SK-N-SH (cell line): ENCODE data around the gene ABHD8.

Experiments
- CHD2 ChIP-seq: fragments of 150-350 bp; IDR thresholded peaks from 2 replicates; pipeline ENCODE4 v1.6.1; 2018; ENCODE audit warnings: low read length; ENCODE audit not compliant: partially characterized antibody
- EZH2phosphoT487 ChIP-seq: fragments of 200-600 bp; sonication (generic); IDR thresholded peaks from 2 replicates; pipeline ENCODE4 v1.6.1; 2017; ENCODE audit warnings: low read depth, mixed run types, mild to moderate bottlenecking, antibody characterized with exemption, moderate library complexity, borderline replicate concordance
- FOXM1 ChIP-seq: IDR thresholded peaks from 2 replicates; pipeline ENCODE4 v1.4.0; 2012; ENCODE audit warnings: low read depth, mild to moderate bottlenecking
- TAF1 ChIP-seq: IDR thresholded peaks from 2 replicates; pipeline ENCODE4 v1.6.1; 2012; ENCODE audit warnings: low read depth, mild to moderate bottlenecking, low read length, moderate library complexity, borderline replicate concordance

DNA sequence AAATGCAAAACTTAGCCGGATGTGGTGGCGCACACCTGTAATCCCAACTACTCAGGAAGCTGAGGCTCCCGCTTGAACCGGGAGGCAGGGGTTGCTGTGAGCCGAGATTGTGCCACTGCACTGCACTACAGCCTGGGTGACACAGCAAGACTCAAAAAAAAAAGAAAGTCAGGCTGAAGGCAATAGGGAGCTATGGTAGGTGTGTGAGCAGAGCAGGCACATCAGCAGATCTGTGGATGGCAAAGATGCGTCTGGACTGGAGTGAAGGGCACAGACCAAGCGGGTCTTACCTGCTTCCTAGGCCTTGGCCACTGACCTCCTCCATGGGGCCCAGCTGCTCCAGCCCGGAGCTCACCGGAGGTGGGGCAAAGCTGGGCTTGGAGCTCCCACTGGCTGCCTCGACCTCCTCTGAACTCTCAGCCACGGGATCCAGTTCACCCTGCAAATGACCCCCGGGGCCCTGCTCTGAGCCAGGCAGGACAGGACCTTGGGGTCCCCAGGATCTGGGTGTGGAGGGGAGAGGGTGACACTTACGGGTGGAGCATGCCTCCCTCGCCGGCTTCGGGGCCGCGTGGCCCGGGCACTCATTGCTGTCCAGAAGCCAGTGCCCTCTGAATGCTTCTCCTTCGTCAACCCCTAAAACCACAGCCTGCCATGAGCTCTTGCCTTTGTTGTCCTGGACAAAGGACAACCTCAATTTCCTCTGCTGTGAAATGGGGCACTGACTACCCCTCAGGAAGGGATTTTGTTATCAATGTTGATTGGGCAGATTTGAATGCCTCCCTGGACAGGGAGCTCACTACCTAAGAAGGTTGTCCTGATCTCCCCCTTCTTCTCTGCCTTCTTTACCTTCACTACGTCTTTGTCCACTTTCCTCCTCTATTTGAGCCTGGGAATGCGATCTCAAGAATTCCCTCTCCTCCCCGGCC, 39.2 kb downstream of the ABHD8 start:
- TF ChIP-seq FOXM1 (no peak), TAF1 (no peak), EZH2phosphoT487 (no peak), CHD2 (no peak)
